GM18519 (cell line): Measurements from ENCODE around the gene SLC25A17.
A peak's percentile ranks its signal among the peaks of the same experiment; 100 is the strongest.
"Not testable (repeated sequence)": the region's sequence is repeated elsewhere in the genome, so short reads cannot be mapped to it uniquely, and the experiment has no call there.

Source experiments
- ATAC-seq: cut with Tn5 transposase; IDR thresholded peaks from one replicate; pipeline ENCODE4 v1.9.1; 2021; ENCODE audit warnings: mild to moderate bottlenecking, moderate library complexity; ENCODE audit not compliant: unreplicated experiment, low FRiP score

The SLC25A17 gene

GRCh38 chr22:40818747-40819598 lies at the start of gene SLC25A17:
Gene SLC25A17 (minus strand): TSS chr22:40819346. CDS start chr22:40819248, 98 bp downstream.
- no peak for ATAC-seq

- ATAC-seq: not testable (repeated sequence)
These were observed 49.2 kb upstream of the SLC25A17 start for GRCh38 chr22:40868379-40868778.

DNA sequence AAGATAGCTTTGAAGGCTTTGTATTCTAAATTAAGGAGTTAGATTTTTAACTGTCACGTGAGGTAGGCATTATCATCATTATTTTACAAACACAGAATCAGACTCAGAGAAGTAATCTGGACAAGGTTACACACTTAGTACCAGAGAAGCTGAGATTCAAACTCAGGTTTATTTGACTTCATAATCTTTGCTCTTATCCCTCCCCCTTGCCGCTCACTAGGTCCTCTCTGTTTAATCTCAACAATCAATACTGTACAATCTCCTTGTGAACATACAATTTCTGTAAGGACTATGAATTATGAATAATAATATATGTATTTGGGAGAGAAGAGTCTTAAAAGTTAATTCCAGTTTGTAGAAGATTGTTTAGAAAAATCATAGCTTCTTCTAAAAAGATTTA lies 48.0 kb upstream of the SLC25A17 start:
- no peak for ATAC-seq

DNA sequence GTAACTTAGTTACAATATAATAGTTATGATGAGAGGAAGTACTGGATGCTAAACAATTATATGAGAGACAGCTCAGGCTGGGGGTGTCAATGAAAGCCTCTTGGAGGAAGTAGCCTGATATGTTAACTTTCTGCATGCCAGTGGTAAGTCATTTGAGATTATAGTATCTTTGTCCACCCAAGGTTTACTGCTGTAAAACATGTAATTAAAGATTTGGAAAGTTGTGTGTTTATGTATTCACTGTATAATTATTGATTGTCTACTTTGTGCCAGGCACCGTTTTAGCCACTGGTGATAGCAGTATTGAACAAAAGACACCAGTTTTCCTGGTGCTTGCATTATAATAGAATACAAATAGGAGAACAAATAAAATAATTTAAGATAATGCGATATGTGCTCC lies 43.4 kb upstream of the SLC25A17 start:
- ATAC-seq: no peak

GRCh38 chr22:40862013-40862412 lies 42.9 kb upstream of the SLC25A17 start, which contains the start of gene DNAJB7:
Gene DNAJB7 (minus strand): TSS chr22:40862113. CDS start chr22:40861994, 119 bp downstream.
- ATAC-seq: no peak

GRCh38 chr22:40857309-40857855 lies 38.2 kb upstream of the SLC25A17 start:
- ATAC-seq: no peak

GRCh38 chr22:40856513-40857308 lies 37.6 kb upstream of the SLC25A17 start, which contains the start of the genes ST13 and XPNPEP3:
Gene ST13 (minus strand): TSS chr22:40856639. CDS start chr22:40856540, 99 bp downstream.
Gene XPNPEP3 (plus strand): TSS chr22:40857148. CDS start chr22:40857182, 34 bp downstream.
- ATAC-seq: peak; percentile 64

DNA sequence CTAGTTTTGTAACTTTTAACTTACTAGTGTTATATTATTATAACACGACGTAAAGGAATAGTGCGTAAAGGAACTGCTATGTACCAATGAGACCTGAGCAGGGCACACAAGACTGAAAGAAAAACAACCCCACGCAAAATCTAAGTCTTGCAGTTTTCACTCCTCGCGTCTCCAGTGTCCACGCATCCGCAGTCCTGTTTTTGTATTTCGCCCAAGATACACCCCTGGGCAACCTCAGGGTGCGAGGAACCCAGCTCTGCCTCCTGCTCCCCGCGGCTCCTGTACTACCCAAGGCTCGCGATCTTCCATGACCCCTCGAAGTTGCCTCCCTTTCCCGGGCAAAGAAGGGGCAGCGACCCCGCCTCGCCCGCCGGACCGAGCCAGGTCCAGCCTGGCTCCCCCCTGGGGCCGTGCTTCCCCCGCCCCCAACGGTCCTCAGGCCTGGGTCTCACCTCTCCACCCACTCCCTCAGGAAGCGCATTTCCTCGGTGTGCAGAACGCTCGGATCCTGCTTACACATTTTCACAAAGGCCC lies 36.9 kb upstream of the SLC25A17 start:
- peak; percentile 15 for ATAC-seq

GRCh38 chr22:40855071-40855978 lies 36.2 kb upstream of the SLC25A17 start:
- ATAC-seq: no peak

DNA sequence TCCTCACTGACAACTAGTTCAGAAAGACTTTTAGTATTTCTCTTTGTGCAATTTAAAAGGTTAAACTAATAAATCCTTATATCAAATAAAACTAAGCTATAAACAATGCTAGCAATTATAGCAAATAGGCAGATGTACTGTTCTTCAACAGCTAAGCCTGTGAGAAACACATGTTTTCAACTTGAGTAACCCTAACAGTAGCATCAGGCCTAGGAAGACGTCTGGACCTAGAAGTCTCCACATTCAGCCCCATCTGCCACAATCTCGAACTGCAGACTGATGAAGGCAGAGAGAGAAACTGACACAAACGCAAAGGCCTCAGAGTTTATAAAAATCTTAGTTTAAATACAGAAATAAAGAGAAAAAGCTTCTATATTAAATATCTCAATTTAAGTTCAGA lies 34.8 kb upstream of the SLC25A17 start:
- no peak for ATAC-seq

- no peak for ATAC-seq
These were observed 34.2 kb upstream of the SLC25A17 start for GRCh38 chr22:40853333-40853732.

- not testable (repeated sequence) for ATAC-seq
These were observed 26.7 kb upstream of the SLC25A17 start for GRCh38 chr22:40845816-40846215.

DNA sequence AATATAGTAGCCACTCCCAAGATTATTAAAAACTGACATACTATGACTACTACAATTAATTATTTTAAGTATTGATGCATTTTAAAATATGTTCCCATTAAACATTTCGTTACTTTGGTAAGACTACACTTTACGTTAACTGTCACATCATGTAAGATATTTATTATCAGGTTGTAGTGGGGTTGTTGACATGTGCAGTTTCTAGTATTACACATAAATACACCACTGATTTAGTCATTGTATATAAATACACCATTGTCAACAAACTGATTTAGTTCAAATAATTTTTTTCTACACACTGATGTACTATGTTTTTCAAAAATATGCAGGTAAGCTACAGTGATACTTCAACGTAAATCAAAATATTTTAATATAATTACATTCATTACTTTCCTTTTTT lies 25.8 kb upstream of the SLC25A17 start:
- no peak for ATAC-seq

DNA sequence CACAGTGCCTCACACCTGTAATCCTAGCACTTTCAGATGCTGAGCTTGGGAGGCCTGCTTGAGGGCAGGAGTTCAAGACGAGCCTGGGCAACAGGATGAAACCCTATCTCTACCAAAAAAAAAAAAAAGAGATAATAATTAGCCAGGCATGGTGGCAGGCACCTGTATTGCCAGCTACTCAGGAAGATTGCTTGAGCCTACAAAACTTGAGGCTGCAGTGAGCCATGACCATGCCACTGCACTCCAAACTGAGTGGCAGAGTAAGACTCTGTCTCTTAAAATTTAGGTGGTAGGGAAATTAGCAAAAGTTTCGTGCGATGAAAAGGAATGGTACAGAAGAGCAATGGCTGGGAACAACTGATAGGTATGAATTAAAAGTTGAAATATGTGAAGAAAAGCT lies 19.3 kb upstream of the SLC25A17 start:
- no peak for ATAC-seq

GRCh38 chr22:40834619-40835018 lies 15.5 kb upstream of the SLC25A17 start:
- no peak for ATAC-seq

DNA sequence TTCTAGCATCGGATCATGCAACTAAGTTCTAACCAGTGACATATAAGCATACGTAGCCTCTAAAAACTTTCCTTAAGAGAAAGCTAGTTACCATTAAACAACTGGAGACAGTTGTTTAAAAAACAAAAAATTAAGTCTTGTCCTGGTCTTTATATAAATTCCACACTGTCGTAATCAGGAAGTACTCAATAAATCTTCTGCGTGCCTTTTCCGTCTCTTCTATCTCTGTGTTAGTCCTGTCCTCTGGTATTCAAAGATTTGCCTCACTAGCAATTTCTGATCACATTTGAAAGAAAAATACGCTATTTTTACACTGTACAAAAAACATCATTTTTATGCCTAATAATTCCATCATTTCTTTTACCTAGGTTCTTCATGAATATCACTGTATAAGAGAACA lies 10.0 kb upstream of the SLC25A17 start:
- no peak for ATAC-seq

- ATAC-seq: no peak
These were observed 8.0 kb upstream of the SLC25A17 start for GRCh38 chr22:40826984-40827741.

- ATAC-seq: not testable (repeated sequence)
These were observed 7.1 kb upstream of the SLC25A17 start for GRCh38 chr22:40826292-40826691.

DNA sequence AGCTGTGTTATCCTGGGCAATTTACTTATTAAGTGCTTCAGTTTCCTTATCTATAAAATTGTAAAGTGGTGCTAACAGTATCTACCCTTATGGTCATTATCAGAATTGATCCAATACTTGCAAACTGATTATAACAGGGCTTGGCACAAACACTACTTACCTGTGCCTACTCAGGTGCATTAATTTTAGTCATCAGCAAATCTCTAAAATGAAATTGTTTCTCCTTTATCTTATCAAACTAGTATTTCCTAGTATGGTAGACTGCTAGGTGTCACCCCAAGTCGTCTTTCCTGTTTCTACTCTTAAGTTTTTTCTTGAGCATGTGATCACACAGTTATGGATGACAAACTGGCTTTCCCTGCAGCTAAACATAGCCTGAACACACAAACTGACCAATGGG lies 4.3 kb upstream of the SLC25A17 start:
- no peak for ATAC-seq
